MM.1S (cell line): ENCODE measurements around the gene LCAT.

Experiments used
- CTCF ChIP-seq: fragments of 300-600 bp; sonication (generic); IDR thresholded peaks from 2 replicates; pipeline ENCODE4 v1.5.1; 2016; ENCODE audit warnings: antibody characterized with exemption, low read length, mixed read lengths
- EZH2phosphoT487 ChIP-seq: fragments of 300-600 bp; sonication (generic); IDR thresholded peaks from 2 replicates; pipeline ENCODE4 v1.6.1; 2018; ENCODE audit warnings: antibody characterized with exemption, low read length

- no peak for TF ChIP-seq CTCF
- TF ChIP-seq EZH2phosphoT487: no peak
Measured at GRCh38 chr16:67930678-67931211, 13.2 kb downstream of the LCAT start.
